HEK293T (cell line): ENCODE measurements around the gene CA5B.

Source experiments
- ARNT ChIP-seq: fragments of 450-650 bp; IDR thresholded peaks from 2 replicates; pipeline ENCODE4 v1.6.1; 2017; ENCODE audit warnings: mild to moderate bottlenecking
- BHLHE40 ChIP-seq: fragments of 450-650 bp; IDR thresholded peaks from 2 replicates; pipeline ENCODE4 v1.6.1; 2016; ENCODE audit warnings: mild to moderate bottlenecking, moderate library complexity, borderline replicate concordance
- ELF4 ChIP-seq: fragments of 450-650 bp; IDR thresholded peaks from 2 replicates; pipeline ENCODE4 v1.6.1; 2017; ENCODE audit warnings: antibody characterized with exemption
- FOXA1 ChIP-seq: fragments of 450-650 bp; IDR thresholded peaks from 2 replicates; pipeline ENCODE4 v1.6.1; 2016; ENCODE audit warnings: mild to moderate bottlenecking
- FOXK2 ChIP-seq: fragments of 450-650 bp; IDR thresholded peaks from 2 replicates; pipeline ENCODE4 v1.6.1; 2016; ENCODE audit warnings: mild to moderate bottlenecking
- FOXM1 ChIP-seq: fragments of 450-650 bp; IDR thresholded peaks from 2 replicates; pipeline ENCODE4 v1.6.1; 2017; ENCODE audit warnings: mild to moderate bottlenecking, borderline replicate concordance
- L3MBTL2 ChIP-seq: fragments of 450-650 bp; conservative IDR thresholded peaks from 2 replicates; pipeline ENCODE4 v1.6.1; 2016; ENCODE audit warnings: mild to moderate bottlenecking
- LEF1 ChIP-seq: fragments of 450-650 bp; IDR thresholded peaks from 2 replicates; pipeline ENCODE4 v1.6.1; 2017; ENCODE audit warnings: mild to moderate bottlenecking, borderline replicate concordance
- SP1 ChIP-seq: fragments of 450-650 bp; IDR thresholded peaks from 2 replicates; pipeline ENCODE4 v1.6.1; 2017
- SUZ12 ChIP-seq: fragments of 450-650 bp; IDR thresholded peaks from 2 replicates; pipeline ENCODE4 v1.6.1; 2016; ENCODE audit warnings: mild to moderate bottlenecking
- TARDBP ChIP-seq: fragments of 450-650 bp; IDR thresholded peaks from 2 replicates; pipeline ENCODE4 v1.6.1; 2016
- TF ChIP-seq, protein P1 (sequence below): fragments of 450-650 bp; IDR thresholded peaks from 2 replicates; pipeline ENCODE4 v1.6.1; 2016

DNA sequence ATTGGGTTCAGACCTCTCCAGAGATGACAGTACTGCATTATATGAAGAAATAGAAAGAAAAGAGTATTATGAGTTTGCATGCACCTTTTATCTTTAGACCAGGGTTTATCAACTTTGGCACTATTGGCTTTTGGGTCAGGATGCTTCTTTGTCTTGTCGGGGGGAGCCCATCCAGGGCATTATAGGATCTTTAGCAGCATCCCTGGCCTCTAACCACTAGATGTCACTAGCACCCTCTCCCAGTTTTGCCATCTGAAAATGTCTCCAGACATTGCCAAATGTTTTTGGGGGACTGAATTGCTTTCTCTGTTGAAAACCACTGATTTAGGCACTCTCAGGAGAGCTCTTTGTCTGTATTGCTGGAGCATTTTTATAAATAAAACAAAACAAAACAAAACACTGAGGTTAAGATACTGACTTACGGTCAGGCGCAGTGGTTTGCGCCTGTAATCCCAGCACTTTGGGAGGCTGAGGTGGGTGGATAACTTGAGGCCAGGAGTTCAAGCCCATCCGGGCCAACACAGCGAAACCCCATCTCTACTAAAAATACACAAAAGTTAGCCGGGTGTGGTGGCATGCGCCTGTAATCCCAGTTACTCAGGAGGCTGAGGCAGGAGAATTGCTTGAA is 23.6 kb downstream of the CA5B start:
- TF ChIP-seq FOXK2 (no peak), L3MBTL2 (no peak), LEF1 (no peak), BHLHE40 (no peak), SUZ12 (no peak), SP1 (no peak), ELF4 (no peak), ARNT (no peak), TARDBP (no peak), FOXA1 (no peak), FOXM1 (no peak)
- TF ChIP-seq, protein P1, sequence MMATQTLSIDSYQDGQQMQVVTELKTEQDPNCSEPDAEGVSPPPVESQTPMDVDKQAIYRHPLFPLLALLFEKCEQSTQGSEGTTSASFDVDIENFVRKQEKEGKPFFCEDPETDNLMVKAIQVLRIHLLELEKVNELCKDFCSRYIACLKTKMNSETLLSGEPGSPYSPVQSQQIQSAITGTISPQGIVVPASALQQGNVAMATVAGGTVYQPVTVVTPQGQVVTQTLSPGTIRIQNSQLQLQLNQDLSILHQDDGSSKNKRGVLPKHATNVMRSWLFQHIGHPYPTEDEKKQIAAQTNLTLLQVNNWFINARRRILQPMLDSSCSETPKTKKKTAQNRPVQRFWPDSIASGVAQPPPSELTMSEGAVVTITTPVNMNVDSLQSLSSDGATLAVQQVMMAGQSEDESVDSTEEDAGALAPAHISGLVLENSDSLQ, result no peak
